Measurements from ENCODE around the gene PCID2. TPM values are rescaled to one million over a fixed set of nuclear protein-coding genes. Genes with fewer than 3 reads are reported as not detected.

Gene PCID2
- total RNA-seq, 6 donors from 2014 or later = 30.7 to 62.5 (median 37.1) TPM

DNA sequence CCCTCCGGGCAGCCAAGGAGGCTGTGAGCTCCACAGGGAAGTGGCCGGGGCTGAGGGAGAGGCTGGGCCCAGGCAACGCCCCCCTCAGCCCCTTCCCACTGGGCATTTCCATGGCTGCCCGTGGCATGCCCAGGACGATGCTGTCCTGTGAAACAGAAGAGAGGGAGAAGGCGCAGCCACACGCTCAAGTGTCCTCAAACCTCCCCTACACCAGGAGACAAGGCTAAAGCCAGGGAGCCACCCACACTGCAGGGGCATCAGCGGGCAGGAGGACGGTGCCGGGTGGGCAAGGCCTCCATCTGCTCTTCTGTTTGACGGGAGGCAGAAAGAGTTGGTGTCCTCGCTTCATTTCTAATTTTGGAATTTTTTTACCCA lies 64.2 kb downstream of the PCID2 start:
- 91 to 94% methylated on average over 5 to 12 of the region's 12 CpGs for WGBS, 2 donors
- Histone ChIP-seq H3K36me3 (no peaks in the 10 kb centered on the region), H3K9me3 (no peaks in the 10 kb centered on the region), H3K27ac (no peak overlapping the region), H3K4me3 (no peak overlapping the region), H3K4me1 (no peaks in the 10 kb centered on the region), H3K27me3 (no peaks in the 10 kb centered on the region)
- no peak for DNase-seq
- ATAC-seq (ENCODE audit: low FRiP score in 2 of 2) = no peak
- no peak for TF ChIP-seq CTCF (IDR thresholded peaks at IDR 0.05)
- no peak for TF ChIP-seq POLR2AphosphoS5 (IDR thresholded peaks at IDR 0.05)
- no peak for TF ChIP-seq EP300 (IDR thresholded peaks at IDR 0.05)
- TF ChIP-seq POLR2A (IDR thresholded peaks at IDR 0.05) = no peak

GRCh38 chr13:113143466-113144254 lies 64.8 kb downstream of the PCID2 start:
- Histone ChIP-seq H3K9me3 (no peaks in the 10 kb centered on the region), H3K27me3 (no peaks in the 10 kb centered on the region), H3K27ac (no peak overlapping the region), H3K36me3 (no peaks in the 10 kb centered on the region), H3K4me1 (no peaks in the 10 kb centered on the region), H3K4me3 (no peak overlapping the region)
- DNase-seq (peak in 1 of 2 donors; percentile 80), ATAC-seq (ENCODE audit: low FRiP score in 2 of 2) (no peak)
- TF ChIP-seq POLR2AphosphoS5 (IDR thresholded peaks at IDR 0.05) = no peak
- TF ChIP-seq EP300 (IDR thresholded peaks at IDR 0.05) = no peak
- no peak for TF ChIP-seq POLR2A (IDR thresholded peaks at IDR 0.05)
- TF ChIP-seq CTCF (IDR thresholded peaks at IDR 0.05) = no peak
- 88 to 90% methylated on average over 19 to 36 of the region's 39 CpGs for WGBS, 2 donors

- H3K9me3 ChIP-seq = no peaks in the 10 kb centered on the region
- no peak for TF ChIP-seq EP300 (IDR thresholded peaks at IDR 0.05)
- no peak for TF ChIP-seq POLR2AphosphoS5 (IDR thresholded peaks at IDR 0.05)
- TF ChIP-seq CTCF (IDR thresholded peaks at IDR 0.05) = no peak
- no peak for TF ChIP-seq POLR2A (IDR thresholded peaks at IDR 0.05)
- DNase-seq (peak in 1 of 2 donors; percentile 18), ATAC-seq (ENCODE audit: low FRiP score in 2 of 2) (peak in 1 of 2 donors; percentile 74)
- H3K4me3 ChIP-seq = no peak overlapping the region
- no peak overlapping the region for H3K27ac ChIP-seq
- no peaks in the 10 kb centered on the region for H3K27me3 ChIP-seq
- no peaks in the 10 kb centered on the region for H3K36me3 ChIP-seq
- 80% methylated on average over 7 of the region's 7 CpGs for WGBS, 2 donors
- no peaks in the 10 kb centered on the region for H3K4me1 ChIP-seq
Observed at GRCh38 chr13:113142876-113143275, 65.6 kb downstream of the PCID2 start.

GRCh38 chr13:113141601-113141970 lies 66.9 kb downstream of the PCID2 start:
- H3K4me3 ChIP-seq = no peak overlapping the region
- ATAC-seq (ENCODE audit: low FRiP score in 2 of 2) = peak in 1 of 2 donors; percentile 42
- no peaks in the 10 kb centered on the region for H3K9me3 ChIP-seq
- TF ChIP-seq POLR2AphosphoS5 (IDR thresholded peaks at IDR 0.05) (no peak), POLR2A (IDR thresholded peaks at IDR 0.05) (no peak), EP300 (IDR thresholded peaks at IDR 0.05) (no peak), CTCF (IDR thresholded peaks at IDR 0.05) (no peak)
- H3K27me3 ChIP-seq = no peaks in the 10 kb centered on the region
- H3K36me3 ChIP-seq = no peaks in the 10 kb centered on the region
- peak; percentile 12 to 76 for DNase-seq
- no peaks in the 10 kb centered on the region for H3K4me1 ChIP-seq
- H3K27ac ChIP-seq = no peak overlapping the region
- WGBS, 2 donors = 93% methylated on average over 7 to 18 of the region's 18 CpGs
